ENCODE results near the gene DHX38. TPM values are rescaled to one million over a fixed set of nuclear protein-coding genes. Genes with fewer than 3 reads are reported as not detected.

Gene DHX38
- polyA plus RNA-seq, 1 of the 3 experiments (the other 2 are of a cell fraction): 75.0 TPM

- TF ChIP-seq SIN3A (IDR thresholded peaks at IDR 0.05; ENCODE audit: borderline replicate concordance, low read depth, low read length): no peak
- TF ChIP-seq ELF1 (IDR thresholded peaks at IDR 0.05): no peak
- TF ChIP-seq TEAD4 (IDR thresholded peaks at IDR 0.05; ENCODE audit: borderline replicate concordance, insufficient read depth): no peak
Measured at GRCh38 chr16:72149676-72150464, 56.2 kb downstream of the DHX38 start (continued).

- H3K4me3 ChIP-seq (ENCODE audit: low read depth in 2 of 2, low read length in 1 of 2): no peak overlapping the region
- H3K4me2 ChIP-seq: no peak overlapping the region
- H3K79me2 ChIP-seq (ENCODE audit: insufficient read depth): no peaks in the 10 kb centered on the region
- WGBS (ENCODE audit: low lambda C conversion rate): 38% methylated on average over 2 of the region's 2 CpGs
- H3K27me3 ChIP-seq (ENCODE audit: insufficient read depth): no peaks in the 10 kb centered on the region
- no peaks in the 10 kb centered on the region for H3F3A ChIP-seq (replicated peaks; ENCODE audit: insufficient read depth)
- no peaks in the 10 kb centered on the region for H3K9me3 ChIP-seq
- ChIA-PET POLR2A (no interaction called here), CTCF (no interaction called here)
- H3K27ac ChIP-seq (ENCODE audit: low read depth in 2 of 2, low read length in 1 of 2): no peak overlapping the region
- no peaks in the 10 kb centered on the region for H3K9me2 ChIP-seq
- DNase-seq: no peak
- no peak overlapping the region for H3K9ac ChIP-seq
- no peaks in the 10 kb centered on the region for H4K20me1 ChIP-seq (ENCODE audit: insufficient read depth)
- H3K36me3 ChIP-seq (replicated peaks in 1 of 2; ENCODE audit: control insufficient read depth in 1 of 2, insufficient read depth in 2 of 2, low read length in 1 of 2): no peaks in the 10 kb centered on the region
- TF ChIP-seq IRF3 (IDR thresholded peaks at IDR 0.05; ENCODE audit: low read depth, low read length) (no peak), RXRA (IDR thresholded peaks at IDR 0.05; ENCODE audit: borderline replicate concordance, low read depth) (no peak), MAX (IDR thresholded peaks at IDR 0.05; ENCODE audit: low read depth) (no peak), GABPA (IDR thresholded peaks at IDR 0.05; ENCODE audit: low read depth) (no peak), MXI1 (IDR thresholded peaks at IDR 0.05; ENCODE audit: low read depth, low read length) (no peak), USF1 (IDR thresholded peaks at IDR 0.05; ENCODE audit: borderline replicate concordance, low read depth) (no peak), SIN3A (IDR thresholded peaks at IDR 0.05; ENCODE audit: borderline replicate concordance, low read depth, low read length) (no peak), FOSL2 (IDR thresholded peaks at IDR 0.05; ENCODE audit: borderline replicate concordance, low read depth) (no peak)
- H2AFZ ChIP-seq (ENCODE audit: low read depth): no peak overlapping the region
- H3K4me1 ChIP-seq (ENCODE audit: control insufficient read depth in 1 of 2, insufficient read depth in 2 of 2, low read depth in 1 of 2, low read length in 1 of 2): no peaks in the 10 kb centered on the region
Measured at GRCh38 chr16:72159386-72159785, 65.7 kb downstream of the DHX38 start.

GRCh38 chr16:72159801-72160200 lies 66.2 kb downstream of the DHX38 start:
- CTCF ChIA-PET: interaction anchor here (2.6 kb wide), 1 partner anchor 35 kb away, joined by 8 read pairs; no protein-coding TSS in a partner anchor

More at GRCh38 chr16:72159801-72160200, 66.2 kb downstream of the DHX38 start:
- Histone ChIP-seq H3K4me2 (no peak overlapping the region), H3K9me2 (no peaks in the 10 kb centered on the region), H4K20me1 (ENCODE audit: insufficient read depth) (no peaks in the 10 kb centered on the region), H3K27me3 (ENCODE audit: insufficient read depth) (no peaks in the 10 kb centered on the region), H3F3A (replicated peaks; ENCODE audit: insufficient read depth) (no peaks in the 10 kb centered on the region), H3K36me3 (replicated peaks in 1 of 2; ENCODE audit: control insufficient read depth in 1 of 2, insufficient read depth in 2 of 2, low read length in 1 of 2) (no peaks in the 10 kb centered on the region), H3K9me3 (no peaks in the 10 kb centered on the region), H3K9ac (no peak overlapping the region), H3K79me2 (ENCODE audit: insufficient read depth) (no peaks in the 10 kb centered on the region), H3K4me3 (ENCODE audit: low read depth in 2 of 2, low read length in 1 of 2) (no peak overlapping the region), H2AFZ (ENCODE audit: low read depth) (no peak overlapping the region), H3K4me1 (ENCODE audit: control insufficient read depth in 1 of 2, insufficient read depth in 2 of 2, low read depth in 1 of 2, low read length in 1 of 2) (peaks cover 0 to 2% of the 10 kb centered on the region in 2 experiments; a peak in 1 of 4 replicates), H3K27ac (ENCODE audit: low read depth in 2 of 2, low read length in 1 of 2) (no peak overlapping the region)
- DNase-seq: no peak
- no peak for TF ChIP-seq CTCF (IDR thresholded peaks at IDR 0.05)
- TF ChIP-seq POLR2AphosphoS5 (IDR thresholded peaks at IDR 0.05; ENCODE audit: low read depth, low read length): no peak
- TF ChIP-seq NRF1 (IDR thresholded peaks at IDR 0.05; ENCODE audit: low read depth, low read length): no peak
- TF ChIP-seq SMC3 (IDR thresholded peaks at IDR 0.05; ENCODE audit: low read depth, low read length): no peak
- TF ChIP-seq MEF2A (IDR thresholded peaks at IDR 0.05; ENCODE audit: borderline replicate concordance, low read depth): no peak
- TF ChIP-seq EP300 (IDR thresholded peaks at IDR 0.05; ENCODE audit: borderline replicate concordance in 1 of 2, low read depth in 1 of 2, low read length in 1 of 2): no peak
- TF ChIP-seq TAF1 (IDR thresholded peaks at IDR 0.05; ENCODE audit: borderline replicate concordance, low read depth, low read length): no peak
- TF ChIP-seq JUND (IDR thresholded peaks at IDR 0.05): no peak
- WGBS (ENCODE audit: low lambda C conversion rate): 43% methylated on average over 2 of the region's 2 CpGs
- POLR2A ChIA-PET: no interaction called here

All from SK-N-SH (cell line).